ENCODE data around the gene RAP2B.

DNA sequence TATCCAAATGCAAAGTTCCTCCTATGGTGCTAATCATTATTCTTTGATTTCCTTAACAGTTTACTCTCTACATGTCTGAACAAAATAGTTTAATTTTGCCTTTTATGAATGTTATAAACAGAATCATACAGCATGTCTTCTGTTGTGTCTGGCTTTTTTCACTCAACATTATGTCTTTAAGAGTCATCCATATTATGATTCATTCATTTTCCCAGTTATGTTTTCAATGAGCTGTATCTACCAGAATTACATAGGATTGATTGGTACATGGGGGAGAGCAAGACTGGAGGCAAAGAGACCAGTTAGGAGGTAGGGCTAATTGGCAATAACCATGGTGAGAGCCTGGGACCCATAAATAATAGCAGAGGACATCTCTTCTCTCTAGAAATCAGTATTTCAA is 16.6 kb upstream of the RAP2B start:
- no peak for TF ChIP-seq POLR2A (IDR thresholded peaks at IDR 0.05)
- TF ChIP-seq, protein P1, sequence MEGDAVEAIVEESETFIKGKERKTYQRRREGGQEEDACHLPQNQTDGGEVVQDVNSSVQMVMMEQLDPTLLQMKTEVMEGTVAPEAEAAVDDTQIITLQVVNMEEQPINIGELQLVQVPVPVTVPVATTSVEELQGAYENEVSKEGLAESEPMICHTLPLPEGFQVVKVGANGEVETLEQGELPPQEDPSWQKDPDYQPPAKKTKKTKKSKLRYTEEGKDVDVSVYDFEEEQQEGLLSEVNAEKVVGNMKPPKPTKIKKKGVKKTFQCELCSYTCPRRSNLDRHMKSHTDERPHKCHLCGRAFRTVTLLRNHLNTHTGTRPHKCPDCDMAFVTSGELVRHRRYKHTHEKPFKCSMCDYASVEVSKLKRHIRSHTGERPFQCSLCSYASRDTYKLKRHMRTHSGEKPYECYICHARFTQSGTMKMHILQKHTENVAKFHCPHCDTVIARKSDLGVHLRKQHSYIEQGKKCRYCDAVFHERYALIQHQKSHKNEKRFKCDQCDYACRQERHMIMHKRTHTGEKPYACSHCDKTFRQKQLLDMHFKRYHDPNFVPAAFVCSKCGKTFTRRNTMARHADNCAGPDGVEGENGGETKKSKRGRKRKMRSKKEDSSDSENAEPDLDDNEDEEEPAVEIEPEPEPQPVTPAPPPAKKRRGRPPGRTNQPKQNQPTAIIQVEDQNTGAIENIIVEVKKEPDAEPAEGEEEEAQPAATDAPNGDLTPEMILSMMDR (IDR thresholded peaks at IDR 0.05): no peak

All from Peyer's patch (tissue), 4 donors.